OCI-LY3 (cell line): Measurements from ENCODE around the gene ITPKB.
"Not testable (repeated sequence)": the region's sequence is repeated elsewhere in the genome, so short reads cannot be mapped to it uniquely, and the experiment has no call there.

Experiments
- H2AFZ ChIP-seq: fragments of 200-600, 300-600 bp; shearing (Covaris generic); 2 replicates; pipeline ENCODE4 v1.6.0; 2014; ENCODE audit warnings: antibody characterized with exemption, low read depth, low read length
- H3K27ac ChIP-seq: fragments of 200-600, 300-600 bp; sonication (generic); 2 replicates; pipeline ENCODE4 v1.5.1; 2014; ENCODE audit warnings: mild to moderate bottlenecking, low read length, moderate library complexity, mixed read lengths
- H3K27me3 ChIP-seq: fragments of 200-600, 300-600 bp; sonication (generic); 2 replicates; pipeline ENCODE4 v1.6.1; 2014; ENCODE audit warnings: low read depth, low read length, mixed read lengths
- H3K36me3 ChIP-seq: fragments of 200-600, 300-600 bp; sonication (generic); replicated peaks from 2 replicates; pipeline ENCODE3; 2014; ENCODE audit warnings: low read depth, low read length, mixed read lengths
- H3K4me1 ChIP-seq: fragments of 300-600, 200-600 bp; sonication (generic); 2 replicates; pipeline ENCODE4 v1.6.1; 2014; ENCODE audit warnings: low read length, mixed read lengths
- H3K4me2 ChIP-seq: fragments of 200-600, 300-600 bp; sonication (generic); 2 replicates; pipeline ENCODE4 v1.6.1; 2014; ENCODE audit warnings: low read length, mixed read lengths
- H3K4me3 ChIP-seq: fragments of 300-600, 200-600 bp; sonication (generic); 2 replicates; pipeline ENCODE4 v1.5.1; 2014; ENCODE audit warnings: antibody characterized with exemption, mild to moderate bottlenecking, low read length, moderate library complexity
- H3K79me2 ChIP-seq: fragments of 300-600, 200-600 bp; shearing (Covaris generic); 2 replicates; pipeline ENCODE4 v1.6.1; 2014; ENCODE audit warnings: mild to moderate bottlenecking, low read length, mixed read lengths
- H3K9ac ChIP-seq: fragments of 300-600, 200-600 bp; shearing (Covaris generic); 2 replicates; pipeline ENCODE4 v1.6.0; 2014; ENCODE audit warnings: mild to moderate bottlenecking, low read length, moderate library complexity
- H3K9me3 ChIP-seq: fragments of 200-600, 300-600 bp; shearing (Covaris generic); 2 replicates; pipeline ENCODE4 v1.6.1; 2014; ENCODE audit warnings: low read length, mixed read lengths; ENCODE audit not compliant: insufficient read depth
- H4K20me1 ChIP-seq: fragments of 200-600, 300-600 bp; sonication (generic); 2 replicates; pipeline ENCODE4 v1.6.1; 2016; ENCODE audit warnings: low read length, mixed read lengths; ENCODE audit not compliant: insufficient read depth
- CTCF ChIP-seq: fragments of 200-600, 300-600 bp; sonication (generic); IDR thresholded peaks from 2 replicates; pipeline ENCODE4 v1.5.1; 2014; ENCODE audit warnings: antibody characterized with exemption, low read length, low read depth
- EZH2phosphoT487 ChIP-seq: fragments of 200-600 bp; shearing (Covaris generic); IDR thresholded peaks from 2 replicates; pipeline ENCODE4 v1.6.1; 2018; ENCODE audit warnings: antibody characterized with exemption, mixed run types, low read depth

Gene ITPKB

GRCh38 chr1:226640321-226641136 is 98.6 kb downstream of the ITPKB start:
- Histone ChIP-seq H3K9me3 (no peaks in the 10 kb centered on the region), H3K9ac (no peak overlapping the region), H3K4me3 (peak overlapping the region; percentile 44), H3K36me3 (peaks cover 3% of the 10 kb centered on the region), H3K79me2 (no peaks in the 10 kb centered on the region), H3K27ac (no peak overlapping the region), H3K4me2 (peak overlapping the region; percentile 74), H3K4me1 (peaks cover 44% of the 10 kb centered on the region), H3K27me3 (no peaks in the 10 kb centered on the region; the same call in 1 of the 2 replicates), H2AFZ (no peak overlapping the region), H4K20me1 (no peaks in the 10 kb centered on the region)
- no peak for TF ChIP-seq EZH2phosphoT487
- TF ChIP-seq CTCF: no peak

GRCh38 chr1:226639631-226640061 is 99.4 kb downstream of the ITPKB start:
- Histone ChIP-seq H3K27me3 (no peaks in the 10 kb centered on the region; the same call in 1 of the 2 replicates), H3K79me2 (no peaks in the 10 kb centered on the region), H3K9ac (no peak overlapping the region), H3K36me3 (peaks cover 3% of the 10 kb centered on the region), H3K9me3 (no peaks in the 10 kb centered on the region), H4K20me1 (no peaks in the 10 kb centered on the region), H2AFZ (no peak overlapping the region), H3K4me2 (no peak overlapping the region), H3K4me1 (peaks cover 44% of the 10 kb centered on the region), H3K4me3 (no peak overlapping the region), H3K27ac (no peak overlapping the region)
- TF ChIP-seq EZH2phosphoT487 (no peak), CTCF (no peak)

GRCh38 chr1:226639206-226639605 is 99.9 kb downstream of the ITPKB start:
- H2AFZ ChIP-seq, H3K9ac ChIP-seq, H3K79me2 ChIP-seq, H3K36me3 ChIP-seq, H3K4me2 ChIP-seq, H4K20me1 ChIP-seq, H3K27ac ChIP-seq, H3K9me3 ChIP-seq, H3K27me3 ChIP-seq, H3K4me3 ChIP-seq: not testable (repeated sequence)
- H3K4me1 ChIP-seq: peaks cover 42% of the 10 kb centered on the region

GRCh38 chr1:226638608-226639007 is 100.5 kb downstream of the ITPKB start:
- no peak overlapping the region for H3K27ac ChIP-seq
- no peak overlapping the region for H3K9ac ChIP-seq
- no peak overlapping the region for H2AFZ ChIP-seq
- H3K79me2 ChIP-seq: no peaks in the 10 kb centered on the region
- no peaks in the 10 kb centered on the region for H4K20me1 ChIP-seq
- H3K4me1 ChIP-seq: peaks cover 40% of the 10 kb centered on the region
- H3K4me2 ChIP-seq: no peak overlapping the region
- no peaks in the 10 kb centered on the region; the same call in 1 of the 2 replicates for H3K27me3 ChIP-seq
- H3K4me3 ChIP-seq: no peak overlapping the region
- no peaks in the 10 kb centered on the region for H3K9me3 ChIP-seq
- H3K36me3 ChIP-seq: peaks cover 3% of the 10 kb centered on the region
- TF ChIP-seq EZH2phosphoT487: no peak
- TF ChIP-seq CTCF: no peak
